Activated T-helper 1 cell treated with anti-CD3 and anti-CD28 coated beads, Interleukin-2, amount 50 U/mL, for 16 hours (primary cell): Measurements from ENCODE around the gene EXD3.

ENCODE experiments used
- DNase-seq, 2 donors: peaks; one replicate each; pipeline ENCODE4 v3.0.0-alpha.2; 2020; ENCODE audit warnings: low read depth in 1 of 2, low spot score in 1 of 2

Gene EXD3

GRCh38 chr9:137319739-137320551, 103.0 kb downstream of the EXD3 start:
- no peak for DNase-seq

- DNase-seq, result no peak
These were observed 103.8 kb downstream of the EXD3 start for GRCh38 chr9:137319011-137319738.

- no peak for DNase-seq
These were observed 104.4 kb downstream of the EXD3 start for GRCh38 chr9:137318602-137319001.

GRCh38 chr9:137317718-137318511, 105.0 kb downstream of the EXD3 start:
- DNase-seq, result no peak

GRCh38 chr9:137317021-137317717, 105.8 kb downstream of the EXD3 start:
- DNase-seq, result no peak

GRCh38 chr9:137316012-137316981, 106.7 kb downstream of the EXD3 start:
- DNase-seq, result no peak

- no peak for DNase-seq
These were observed 107.4 kb downstream of the EXD3 start for GRCh38 chr9:137315581-137316011.

GRCh38 chr9:137314561-137315560, 108.1 kb downstream of the EXD3 start:
- no peak for DNase-seq

GRCh38 chr9:137313956-137314560, 108.9 kb downstream of the EXD3 start:
- no peak for DNase-seq

GRCh38 chr9:137313326-137313936, 109.5 kb downstream of the EXD3 start:
- DNase-seq, result no peak

- DNase-seq, result no peak
These were observed 110.1 kb downstream of the EXD3 start for GRCh38 chr9:137312852-137313325.

- DNase-seq, result no peak
These were observed 110.7 kb downstream of the EXD3 start for GRCh38 chr9:137311986-137312851.

- no peak for DNase-seq
These were observed 111.6 kb downstream of the EXD3 start for GRCh38 chr9:137311171-137311985.

- DNase-seq, result no peak
These were observed 112.5 kb downstream of the EXD3 start for GRCh38 chr9:137310189-137311052.
